ENCODE data around the gene MAPT.

The MAPT gene

DNA sequence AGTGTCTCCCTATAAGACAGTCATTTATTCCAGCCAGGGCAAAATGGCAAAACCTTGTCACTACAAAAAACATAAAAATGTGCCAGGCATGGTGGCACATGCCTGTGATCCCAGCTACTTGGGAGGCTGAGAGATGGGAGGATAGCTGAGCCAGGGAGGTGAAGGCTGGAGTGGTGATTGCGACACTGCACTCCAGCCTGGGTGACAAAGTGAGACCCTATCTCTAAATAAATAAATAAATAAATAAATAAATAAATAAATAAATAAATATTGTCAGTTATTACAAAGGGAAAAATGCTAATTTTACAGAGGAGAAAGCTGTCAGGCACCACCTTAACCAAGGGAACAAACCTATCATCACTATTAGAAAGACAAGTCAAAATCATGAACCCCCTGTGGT lies 180.2 kb downstream of the MAPT start:
- DNase-seq, result no peak

Measured in NCI-H2029 treated with DMSO at 0.1 percent for 48 hours (cell line).